OCI-LY3 (cell line): ENCODE data around the gene NXT1.

Experiments used
- EZH2phosphoT487 ChIP-seq: fragments of 200-600 bp; shearing (Covaris generic); IDR thresholded peaks from 2 replicates; pipeline ENCODE4 v1.6.1; 2018; ENCODE audit warnings: antibody characterized with exemption, mixed run types, low read depth
- TF ChIP-seq, protein P1 (sequence below): fragments of 200-600, 300-600 bp; sonication (generic); IDR thresholded peaks from 2 replicates; pipeline ENCODE4 v1.5.1; 2014; ENCODE audit warnings: antibody characterized with exemption, low read length, low read depth

DNA sequence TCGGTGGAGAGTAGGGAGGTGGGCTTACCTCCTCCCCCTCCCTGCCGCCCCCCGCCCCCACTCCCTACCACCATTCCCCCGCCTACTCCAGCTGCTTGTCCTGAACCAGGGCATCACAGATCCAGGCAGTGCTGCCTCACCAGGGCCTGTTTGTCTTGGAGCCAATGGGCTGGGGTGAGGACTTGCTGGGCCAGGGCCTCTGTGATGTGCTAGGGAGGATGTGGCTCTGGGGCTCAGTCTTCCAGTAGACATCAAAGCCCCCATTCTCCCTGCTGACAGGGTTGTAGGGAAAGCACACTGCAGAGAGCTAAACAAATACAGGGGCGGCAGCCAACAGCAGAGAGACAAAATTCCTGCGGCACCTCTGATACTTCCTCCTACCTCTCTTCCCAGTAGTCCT, 48.2 kb upstream of the NXT1 start:
- TF ChIP-seq, protein P1, sequence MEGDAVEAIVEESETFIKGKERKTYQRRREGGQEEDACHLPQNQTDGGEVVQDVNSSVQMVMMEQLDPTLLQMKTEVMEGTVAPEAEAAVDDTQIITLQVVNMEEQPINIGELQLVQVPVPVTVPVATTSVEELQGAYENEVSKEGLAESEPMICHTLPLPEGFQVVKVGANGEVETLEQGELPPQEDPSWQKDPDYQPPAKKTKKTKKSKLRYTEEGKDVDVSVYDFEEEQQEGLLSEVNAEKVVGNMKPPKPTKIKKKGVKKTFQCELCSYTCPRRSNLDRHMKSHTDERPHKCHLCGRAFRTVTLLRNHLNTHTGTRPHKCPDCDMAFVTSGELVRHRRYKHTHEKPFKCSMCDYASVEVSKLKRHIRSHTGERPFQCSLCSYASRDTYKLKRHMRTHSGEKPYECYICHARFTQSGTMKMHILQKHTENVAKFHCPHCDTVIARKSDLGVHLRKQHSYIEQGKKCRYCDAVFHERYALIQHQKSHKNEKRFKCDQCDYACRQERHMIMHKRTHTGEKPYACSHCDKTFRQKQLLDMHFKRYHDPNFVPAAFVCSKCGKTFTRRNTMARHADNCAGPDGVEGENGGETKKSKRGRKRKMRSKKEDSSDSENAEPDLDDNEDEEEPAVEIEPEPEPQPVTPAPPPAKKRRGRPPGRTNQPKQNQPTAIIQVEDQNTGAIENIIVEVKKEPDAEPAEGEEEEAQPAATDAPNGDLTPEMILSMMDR = no peak
- no peak for TF ChIP-seq EZH2phosphoT487
